GM18517 (cell line): ENCODE results near the gene ANO2.

ENCODE experiments used
- ATAC-seq: cut with Tn5 transposase; IDR thresholded peaks from one replicate; pipeline ENCODE4 v1.9.1; 2021; ENCODE audit warnings: mild to moderate bottlenecking, moderate library complexity; ENCODE audit not compliant: unreplicated experiment

ANO2 gene

DNA sequence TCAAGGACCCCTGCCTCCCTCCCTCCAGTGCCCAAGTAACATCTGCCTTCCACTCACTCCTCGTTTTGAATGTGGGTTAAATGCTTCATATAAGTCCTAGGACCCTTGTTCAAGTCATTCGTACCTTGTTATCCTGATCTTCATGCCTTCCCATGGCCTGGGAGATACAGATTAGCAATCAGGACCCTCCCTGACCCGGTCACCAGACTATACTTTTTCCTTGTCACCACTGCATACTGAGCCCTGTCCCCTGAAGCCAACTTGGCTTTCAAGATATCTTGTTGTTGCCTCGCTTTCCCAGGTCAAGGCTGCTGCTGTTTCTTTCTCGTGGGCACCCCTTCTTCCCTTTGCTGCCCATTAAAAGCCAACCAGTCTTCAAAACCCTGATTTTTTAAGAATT, 208.5 kb downstream of the ANO2 start:
- ATAC-seq, result no peak

- ATAC-seq, result no peak
These were observed 209.0 kb downstream of the ANO2 start for GRCh38 chr12:5736016-5736415.

DNA sequence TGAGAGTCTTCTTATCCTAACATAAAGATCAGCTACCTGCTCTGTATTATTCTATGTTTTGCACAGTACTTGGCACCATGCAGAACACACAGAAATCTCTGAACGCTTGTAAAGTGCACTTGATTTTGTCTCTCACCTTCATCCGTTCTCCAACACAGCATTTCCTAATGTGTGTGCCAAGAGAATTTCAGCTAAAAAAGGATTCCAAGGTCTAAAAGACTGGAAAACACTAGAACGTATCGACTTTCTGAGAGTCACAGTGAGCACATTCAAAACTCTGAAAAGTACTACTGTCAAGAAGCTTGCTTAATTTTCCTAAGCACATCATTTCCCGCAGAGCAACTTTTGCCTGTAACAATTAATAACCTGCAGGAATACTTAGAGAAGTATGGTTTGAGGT, 211.1 kb downstream of the ANO2 start:
- no peak for ATAC-seq

DNA sequence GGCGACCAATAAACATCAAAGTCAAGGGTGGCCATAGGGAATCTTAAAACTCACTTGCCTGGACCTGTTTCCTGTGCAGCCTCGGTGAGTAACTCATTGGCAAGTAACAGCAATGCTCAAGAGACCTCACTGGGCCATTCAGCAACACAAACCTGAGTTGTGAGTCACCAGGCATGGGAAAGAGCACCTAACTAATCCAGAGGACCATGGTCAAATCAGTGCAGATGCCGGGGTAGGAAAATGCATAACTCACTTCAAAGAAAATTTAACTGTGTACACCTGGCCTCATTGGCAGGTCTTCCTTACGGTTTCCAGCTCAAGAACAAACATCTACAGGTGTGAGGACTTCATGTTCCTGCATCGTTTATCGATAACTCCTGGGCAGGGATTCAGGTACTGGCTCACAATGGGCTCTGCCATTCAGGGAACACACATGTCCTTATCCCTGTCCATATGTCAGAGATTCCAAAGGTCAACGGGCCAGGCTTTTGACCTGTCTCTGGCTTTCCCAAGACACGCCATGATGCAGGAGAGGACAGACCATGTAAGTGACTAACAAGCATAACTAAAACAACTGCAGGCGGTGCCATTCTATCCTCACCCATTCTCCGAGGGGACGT, 211.8 kb downstream of the ANO2 start:
- ATAC-seq, result no peak

GRCh38 chr12:5730962-5731361, 214.1 kb downstream of the ANO2 start:
- no peak for ATAC-seq

- no peak for ATAC-seq
These were observed 221.3 kb downstream of the ANO2 start for GRCh38 chr12:5723711-5724252.

DNA sequence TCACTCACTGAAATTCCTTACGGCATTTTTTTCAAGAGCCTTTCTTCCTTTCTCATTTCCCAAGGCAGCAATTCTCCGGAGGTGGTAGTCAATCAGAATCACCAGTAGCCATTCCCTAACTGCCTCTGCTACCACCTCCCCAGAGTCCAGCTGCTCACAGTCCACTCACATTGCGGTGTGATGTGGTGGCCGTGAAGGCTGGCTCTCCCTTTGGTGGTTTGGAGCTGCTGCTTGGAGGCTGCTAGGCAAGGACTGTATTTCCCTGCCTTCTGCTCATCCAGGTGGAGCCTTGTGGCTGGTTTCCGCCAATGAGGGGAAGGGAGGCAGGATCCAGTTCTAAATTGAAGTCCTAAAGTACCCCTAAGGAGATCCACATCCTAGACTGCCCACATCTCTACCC, 222.0 kb downstream of the ANO2 start:
- no peak for ATAC-seq

DNA sequence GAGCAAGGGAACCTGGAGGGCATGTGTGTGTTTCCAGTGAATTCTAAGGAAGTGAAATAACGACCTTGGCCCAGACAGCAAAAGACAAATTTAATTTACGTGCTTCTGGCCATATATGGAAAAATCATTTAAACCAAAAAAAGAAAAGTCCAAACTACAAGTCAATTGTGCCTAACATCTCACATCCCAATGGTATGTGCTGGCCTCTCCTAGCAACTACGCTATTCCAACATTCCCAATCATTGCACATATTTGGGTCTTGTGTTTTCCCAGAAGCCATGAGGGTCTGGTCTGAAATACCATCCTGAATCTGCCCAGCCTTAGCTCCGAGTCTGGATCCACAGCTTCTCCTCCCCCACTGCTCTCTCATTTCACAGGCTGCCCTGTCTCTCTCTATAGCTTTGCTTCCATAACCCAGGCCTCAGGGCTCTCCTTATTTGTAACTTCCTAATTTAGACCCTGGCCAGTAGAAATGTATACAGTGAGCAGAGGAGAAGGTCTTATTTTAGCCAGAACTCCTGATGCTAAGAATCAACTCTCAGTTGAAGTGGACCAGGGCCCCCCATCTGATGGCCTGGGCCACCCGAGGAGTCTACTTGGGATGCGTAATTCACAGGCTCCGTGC, 224.6 kb downstream of the ANO2 start:
- no peak for ATAC-seq

- no peak for ATAC-seq
These were observed 226.4 kb downstream of the ANO2 start for GRCh38 chr12:5718680-5719079.

DNA sequence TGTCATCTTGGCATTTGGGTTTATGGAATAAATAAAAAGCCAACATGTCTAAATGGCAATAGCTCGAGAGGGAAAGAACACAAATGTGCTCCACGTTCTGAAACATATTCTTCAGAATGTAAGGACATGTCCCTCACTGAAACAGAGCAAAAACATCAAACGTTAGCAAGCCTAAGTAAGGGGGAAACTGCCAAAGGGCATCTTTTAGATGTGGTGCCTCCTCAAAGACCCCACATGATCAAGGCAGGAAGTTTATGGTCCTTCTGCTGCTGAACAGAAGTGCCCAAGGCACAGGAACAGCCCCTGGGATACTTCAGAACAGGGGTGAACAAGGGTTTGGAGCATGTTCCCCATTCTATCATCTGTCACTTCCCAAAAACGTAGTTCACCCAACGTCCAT, 227.0 kb downstream of the ANO2 start:
- no peak for ATAC-seq

- no peak for ATAC-seq
These were observed 228.1 kb downstream of the ANO2 start for GRCh38 chr12:5716976-5717375.

DNA sequence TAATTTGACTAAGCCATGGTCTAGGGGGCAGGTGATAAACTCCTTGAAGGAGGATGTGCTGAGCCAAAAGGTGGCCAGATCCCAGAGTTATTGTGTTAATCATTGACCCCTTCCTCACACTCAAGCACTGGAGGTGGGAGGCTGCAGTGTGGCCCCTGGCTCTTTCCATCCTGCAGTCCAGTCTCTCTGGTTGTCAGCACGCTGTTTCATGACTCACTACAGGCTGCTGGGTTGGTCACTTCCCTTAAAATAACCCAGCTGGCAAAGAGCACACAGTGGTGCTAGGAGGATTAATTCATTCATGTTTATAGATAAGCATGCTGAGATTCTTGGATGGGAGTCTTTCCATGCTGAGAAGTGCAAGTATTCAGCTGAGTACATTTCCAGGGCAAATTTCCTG, 228.9 kb downstream of the ANO2 start:
- no peak for ATAC-seq

- ATAC-seq, result no peak
These were observed 230.0 kb downstream of the ANO2 start for GRCh38 chr12:5715021-5715420.

GRCh38 chr12:5713599-5714081, 231.4 kb downstream of the ANO2 start:
- ATAC-seq, result no peak

DNA sequence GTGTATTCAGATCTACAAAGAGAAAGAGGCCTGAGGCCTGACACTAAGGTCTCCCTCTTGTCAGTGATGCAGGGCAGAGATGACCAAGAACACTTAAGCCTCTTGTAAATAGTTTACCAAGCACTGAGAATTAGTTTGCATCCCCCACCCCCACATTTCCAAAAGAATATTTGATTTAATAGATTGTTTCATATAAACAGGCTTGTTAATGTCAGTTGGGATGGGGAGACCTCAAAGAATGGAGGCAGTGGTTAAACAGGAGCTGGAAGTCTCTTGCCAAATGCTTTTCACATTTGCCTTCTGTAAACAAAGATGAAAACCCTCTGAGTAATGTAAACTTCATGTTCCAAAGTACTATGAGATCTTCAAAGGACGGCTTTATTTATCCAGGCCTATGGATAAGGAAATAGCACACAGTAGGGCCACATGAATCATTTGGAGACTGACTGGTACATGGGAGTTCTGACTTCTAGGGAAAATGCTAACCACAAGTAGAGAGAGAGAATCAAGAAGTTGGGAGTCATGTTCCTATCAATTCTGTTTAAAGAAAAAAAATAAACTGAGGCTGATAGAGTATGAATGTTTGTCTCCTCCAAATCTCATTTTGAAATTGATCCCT, 234.7 kb downstream of the ANO2 start:
- ATAC-seq, result no peak

- ATAC-seq, result no peak
These were observed 236.7 kb downstream of the ANO2 start for GRCh38 chr12:5708371-5708770.

DNA sequence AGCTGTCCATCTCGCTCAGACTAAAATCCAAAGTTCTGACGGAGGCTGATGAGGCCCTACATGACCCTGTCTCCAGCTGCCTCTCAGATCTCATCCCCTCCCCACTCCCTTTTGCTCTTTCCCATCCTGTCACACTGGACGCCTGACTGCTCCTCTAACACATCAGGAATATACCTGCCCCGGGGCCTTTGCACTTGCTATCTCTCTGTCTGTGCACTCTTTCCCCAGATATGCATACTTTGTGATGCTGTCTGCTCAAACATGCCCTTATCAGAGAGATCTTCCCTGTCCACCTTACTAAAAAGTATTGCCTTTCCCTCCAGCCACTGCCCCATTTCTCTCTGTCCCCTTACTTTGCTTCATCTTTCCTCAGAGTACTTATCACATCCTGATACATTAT, 238.8 kb downstream of the ANO2 start:
- no peak for ATAC-seq

DNA sequence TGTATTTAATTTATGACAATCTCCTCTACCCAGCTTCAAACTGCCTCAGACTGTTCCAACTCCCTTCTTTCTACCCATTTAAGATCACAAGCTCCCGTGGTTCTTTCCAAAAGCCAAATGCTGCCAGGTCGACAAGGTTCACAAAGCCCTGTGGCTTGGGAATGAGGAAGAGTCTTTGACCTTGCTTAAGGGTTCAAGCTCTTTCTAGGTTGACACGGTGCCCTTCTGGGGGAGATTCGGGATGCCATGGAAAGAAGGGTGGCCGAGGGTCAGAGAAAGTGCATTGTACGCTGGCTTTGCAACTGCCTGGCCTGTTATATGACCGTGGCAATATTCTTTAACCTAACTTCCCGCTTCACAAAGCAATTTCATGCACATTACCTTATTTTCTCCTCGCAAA, 239.3 kb downstream of the ANO2 start:
- no peak for ATAC-seq

DNA sequence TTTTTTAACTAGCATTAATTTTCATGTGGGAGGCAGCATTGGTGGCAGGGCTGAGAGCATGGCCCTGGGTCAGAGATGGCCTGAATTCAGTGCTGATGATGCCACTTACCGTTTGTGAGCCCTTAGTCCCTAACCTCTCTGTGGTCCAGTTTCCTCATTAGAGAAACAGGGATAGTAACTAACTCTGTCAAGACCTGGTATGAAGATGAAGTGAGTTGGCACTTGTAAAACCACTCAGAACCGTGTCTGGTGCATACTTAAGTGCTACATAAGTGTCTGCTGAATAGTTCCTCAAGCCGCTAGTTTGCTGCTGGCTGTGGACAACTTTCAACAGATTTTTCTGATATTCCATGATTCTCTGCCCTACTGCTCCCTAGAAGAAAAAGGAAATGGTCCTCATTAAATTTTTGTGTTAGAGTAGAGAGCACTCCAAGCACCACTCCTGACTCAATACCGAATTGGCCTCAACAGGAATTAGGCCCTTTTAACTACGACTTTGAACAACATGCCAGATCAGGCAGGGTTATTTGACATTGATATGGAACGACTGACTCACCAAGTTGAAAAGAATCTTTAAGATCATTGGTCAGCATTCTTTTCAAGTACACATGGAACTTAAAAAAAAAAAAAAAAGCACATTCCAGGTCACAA, 250.2 kb downstream of the ANO2 start:
- ATAC-seq, result no peak

DNA sequence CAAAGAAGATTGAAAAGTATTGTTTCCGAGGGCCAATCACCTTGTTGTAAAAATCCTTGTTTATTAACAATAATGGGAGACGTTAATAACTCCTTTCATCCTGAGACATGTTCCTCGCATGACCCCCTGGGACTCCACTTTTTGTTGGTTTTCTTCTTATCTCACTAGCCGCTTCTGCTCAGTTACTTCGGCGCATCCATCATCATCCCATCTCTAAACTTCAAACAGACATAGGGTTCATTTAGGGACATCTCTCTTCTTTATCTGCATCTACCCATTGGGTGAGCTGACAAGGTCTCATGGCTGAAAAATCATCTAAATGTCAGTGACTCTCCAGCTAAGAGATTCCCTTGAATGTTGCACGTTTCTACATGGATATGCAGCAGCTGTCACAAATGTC, 252.2 kb downstream of the ANO2 start:
- ATAC-seq, result no peak

GRCh38 chr12:5691943-5692342, 253.1 kb downstream of the ANO2 start:
- ATAC-seq, result no peak

- ATAC-seq, result no peak
These were observed 254.8 kb downstream of the ANO2 start for GRCh38 chr12:5690240-5690639.
